K562 (cell line): ENCODE measurements around the gene HMCN1.

Source experiments
- ATF7 ChIP-seq: fragments of 450-650 bp; IDR thresholded peaks from 2 replicates; pipeline ENCODE4 v1.7.1; 2014; ENCODE audit warnings: mild to moderate bottlenecking, moderate library complexity
- BRCA1 ChIP-seq, 2 experiments: fragments of 450-650 bp in 1 of 2; sonication (generic) in 1 of 2; formaldehyde crosslinking in 1 of 2; IDR thresholded peaks; 2 replicates each; pipeline versions ENCODE4 v1.5.0 to v1.6.1; 2017 to 2020; ENCODE audit warnings: mild to moderate bottlenecking in 1 of 2, missing genetic modification reagents in 1 of 2
- HDAC6 ChIP-seq: IDR thresholded peaks from 2 replicates; pipeline ENCODE4 v1.6.1; 2012; ENCODE audit warnings: low read depth, mild to moderate bottlenecking, control low read depth, inconsistent platforms, low read length, moderate library complexity
- SUPT5H ChIP-seq: fragments of 450-650 bp; IDR thresholded peaks from 2 replicates; pipeline ENCODE4 v1.6.1; 2016
- TCFL5 ChIP-seq: fragments of 250-450 bp; sonication (Bioruptor Pico); conservative IDR thresholded peaks from 2 replicates; pipeline ENCODE4 v1.6.1; 2021; ENCODE audit warnings: mild to moderate bottlenecking, moderate library complexity, matching md5 sums
- TEAD4 ChIP-seq, 2 experiments: sonication (generic) in 1 of 2; formaldehyde crosslinking in 1 of 2; IDR thresholded peaks; 2 replicates each; pipeline versions ENCODE4 v1.6.1 to v1.8.0; 2012 to 2022; ENCODE audit warnings: borderline replicate concordance in 1 of 2, inconsistent platforms in 1 of 2, low read length in 1 of 2, mild to moderate bottlenecking in 1 of 2, missing genetic modification reagents in 1 of 2
- USF1 ChIP-seq: sonication (generic); formaldehyde crosslinking; IDR thresholded peaks from 2 replicates; pipeline ENCODE4 v1.9.0; 2022; ENCODE audit warnings: mild to moderate bottlenecking, missing genetic modification reagents
- YY1 ChIP-seq, 3 experiments: IDR thresholded peaks; 2 replicates each; pipeline ENCODE4 v1.6.1; 2011; ENCODE audit warnings: low read length in 2 of 3, mild to moderate bottlenecking in 2 of 3, moderate library complexity in 2 of 3, borderline replicate concordance in 1 of 3, control low read depth in 1 of 3, low read depth in 1 of 3; ENCODE audit not compliant: insufficient read depth in 3 of 3, insufficient replicate concordance in 2 of 3, control insufficient read depth in 1 of 3, insufficient read length in 1 of 3; ENCODE audit errors: extremely low read depth in 1 of 3
- ZNF263 ChIP-seq: sonication (generic); formaldehyde crosslinking; IDR thresholded peaks from 2 replicates; pipeline ENCODE4 v1.8.0; 2022; ENCODE audit warnings: mild to moderate bottlenecking, missing genetic modification reagents, borderline replicate concordance

- TF ChIP-seq ZNF263 (no peak), SUPT5H (no peak), TCFL5 (no peak), USF1 (no peak), ATF7 (no peak), HDAC6 (no peak), TEAD4 (IDR thresholded peaks at IDR 0.05; ENCODE audit: low read length) (no peak), TEAD4 (CRISPR knock-in tag; IDR thresholded peaks at IDR 0.05; ENCODE audit: borderline replicate concordance) (no peak), BRCA1 (IDR thresholded peaks at IDR 0.05) (no peak), BRCA1 (CRISPR knock-in tag; IDR thresholded peaks at IDR 0.05) (no peak), YY1 (IDR thresholded peaks at IDR 0.05; ENCODE audit: borderline replicate concordance in 1 of 3, control insufficient read depth in 1 of 3, extremely low read depth in 1 of 3, insufficient read depth in 3 of 3, insufficient read length in 1 of 3, insufficient replicate concordance in 2 of 3, low read depth in 1 of 3, low read length in 2 of 3) (no peak)
Measured at GRCh38 chr1:185696422-185697150, 37.6 kb upstream of the HMCN1 start.
